Activated CD4-positive, alpha-beta memory T cell treated with anti-CD3 and anti-CD28 coated beads for 36 hours (primary cell): ENCODE results near the gene MGST1. TPM values are rescaled to one million over a fixed set of nuclear protein-coding genes. Genes with fewer than 3 reads are reported as not detected.
"Not testable (repeated sequence)": the region's sequence is repeated elsewhere in the genome, so short reads cannot be mapped to it uniquely, and the experiment has no call there.

Experiments used
- CTCF ChIA-PET: fragments of 350-600 bp; sonication (Branson Sonifier 250); formaldehyde crosslinking; loops from one replicate; lab custom pipeline; 2021; ENCODE audit warnings: antibody characterized with exemption, inconsistent platforms; lab: Charles Lee
- POLR2A ChIA-PET: fragments of 350-600 bp; sonication (Branson Sonifier 250); formaldehyde crosslinking; loops from one replicate; lab custom pipeline; 2021; ENCODE audit warnings: antibody characterized with exemption; lab: Charles Lee
- DNase-seq: peaks from one replicate; pipeline ENCODE4 v3.0.0-alpha.2; 2020
- H3K27ac Mint-ChIP-seq: one replicate; pipeline ENCODE4 v1.8.0; 2021; ENCODE audit warnings: mixed read lengths
- H3K27me3 Mint-ChIP-seq: one replicate; pipeline ENCODE4 v1.8.0; 2021; ENCODE audit warnings: mixed read lengths
- H3K36me3 Mint-ChIP-seq: one replicate; pipeline ENCODE4 v1.8.0; 2021; ENCODE audit warnings: mixed read lengths
- H3K4me1 Mint-ChIP-seq: one replicate; pipeline ENCODE4 v1.8.0; 2021; ENCODE audit warnings: low read depth, mixed read lengths
- H3K4me3 Mint-ChIP-seq: one replicate; pipeline ENCODE4 v1.8.0; 2021; ENCODE audit warnings: mild to moderate bottlenecking, mixed read lengths
- H3K9me3 Mint-ChIP-seq: one replicate; pipeline ENCODE4 v1.8.0; 2021; ENCODE audit warnings: mixed read lengths
- intact Hi-C: fragments of 100-400 bp; cut with micrococcal nuclease; formaldehyde crosslinking; loops from one replicate; pipeline ENCODE4 v1.15.1; 2023
- total RNA-seq, 2 experiments: library from RNA; stranded (reverse); gene quantifications; one replicate each; pipeline ENCODE4 v1.2.3, GENCODE V29; 2021

The MGST1 gene
- total RNA-seq, 2 experiments from 2014 or later = not detected

DNA sequence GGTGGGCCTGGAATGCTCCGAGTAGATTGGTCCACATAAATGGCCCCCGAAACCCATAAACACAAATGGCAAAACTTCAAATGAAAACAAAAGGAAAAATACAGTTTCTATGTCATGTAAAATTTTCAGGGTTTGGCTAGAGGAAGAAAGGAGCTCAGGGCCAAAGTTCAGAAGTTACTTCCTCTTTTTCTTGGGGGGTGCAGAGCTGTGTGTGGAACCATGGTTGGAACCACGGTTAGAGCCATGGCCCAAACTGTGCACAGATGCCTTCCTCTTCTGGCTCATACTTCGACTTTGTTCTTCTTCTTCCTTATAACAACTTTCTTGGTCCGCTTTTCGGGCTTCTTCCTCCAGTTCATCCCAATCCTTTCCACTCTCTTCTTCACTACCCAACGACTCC is 51.7 kb downstream of the MGST1 start:
- intact Hi-C loops = no loop called here

DNA sequence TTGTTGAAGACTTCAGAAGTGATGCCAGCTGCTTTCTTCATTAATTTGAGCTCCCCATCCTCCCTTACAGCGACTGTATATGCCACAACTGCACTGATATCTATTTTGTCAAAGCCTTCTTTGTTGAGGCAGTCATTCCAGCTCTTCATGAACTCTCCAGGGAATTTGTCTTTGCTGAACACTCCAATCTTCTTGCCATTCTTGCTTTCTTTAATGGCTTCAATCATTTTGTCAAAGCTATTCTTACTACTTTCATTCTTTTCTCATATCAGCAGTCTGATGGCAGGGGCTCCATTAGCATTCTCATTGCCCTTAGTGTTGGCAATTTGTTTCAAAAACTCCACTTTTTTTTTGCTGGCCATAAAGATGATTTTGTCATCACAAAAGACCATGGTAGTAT is 54.4 kb downstream of the MGST1 start:
- CTCF ChIA-PET, H3K4me3 Mint-ChIP-seq, H3K36me3 Mint-ChIP-seq, DNase-seq, POLR2A ChIA-PET, H3K27me3 Mint-ChIP-seq, intact Hi-C loops, H3K27ac Mint-ChIP-seq, H3K4me1 Mint-ChIP-seq: not testable (repeated sequence)
- peaks cover 23% of the 10 kb centered on the region for H3K9me3 Mint-ChIP-seq

More for the DNA sequence above, 51.7 kb downstream of the MGST1 start:
- CTCF ChIA-PET = no interaction called here
- H3K9me3 Mint-ChIP-seq = peaks cover 11% of the 10 kb centered on the region
- no peak for DNase-seq
- no peak overlapping the region for H3K27ac Mint-ChIP-seq
- H3K4me1 Mint-ChIP-seq = no peaks in the 10 kb centered on the region
- POLR2A ChIA-PET = no interaction called here
- H3K4me3 Mint-ChIP-seq = no peak overlapping the region
- no peaks in the 10 kb centered on the region for H3K27me3 Mint-ChIP-seq
- no peaks in the 10 kb centered on the region for H3K36me3 Mint-ChIP-seq

DNA sequence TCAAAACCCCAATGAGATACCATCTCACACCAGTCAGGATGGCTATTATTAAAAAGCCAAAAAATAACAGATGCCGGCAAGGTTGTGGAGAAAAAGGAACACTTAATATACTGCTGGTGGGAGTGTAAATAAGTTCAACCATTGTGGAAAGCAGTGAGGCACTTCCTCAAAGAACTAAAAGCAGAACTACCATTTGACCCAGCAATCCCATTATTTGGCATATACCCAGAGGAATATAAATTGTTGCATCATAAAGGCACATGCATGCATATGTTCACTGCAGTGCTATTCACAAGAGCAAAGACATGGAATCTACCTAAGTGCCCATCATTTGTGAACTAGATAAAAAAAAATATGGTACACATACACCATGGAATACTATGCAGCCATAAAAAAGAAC is 59.9 kb downstream of the MGST1 start:
- Mint-ChIP-seq H3K4me1 (no peaks in the 10 kb centered on the region), H3K27ac (no peak overlapping the region), H3K4me3 (no peak overlapping the region), H3K36me3 (no peaks in the 10 kb centered on the region), H3K9me3 (peaks cover 33% of the 10 kb centered on the region), H3K27me3 (no peaks in the 10 kb centered on the region)
- POLR2A ChIA-PET = no interaction called here
- CTCF ChIA-PET = no interaction called here
- no peak for DNase-seq
- intact Hi-C loops = no loop called here

Other genes starting within 250 kb of the MGST1 start
- not detected for gene SLC15A5, start 70.0 kb upstream of the MGST1 start, total RNA-seq